ENCODE data around the gene HNRNPA2B1.
"Not testable (repeated sequence)": the region's sequence is repeated elsewhere in the genome, so short reads cannot be mapped to it uniquely, and the experiment has no call there.

Gene HNRNPA2B1

GRCh38 chr7:26160896-26161295 lies 39.6 kb downstream of the HNRNPA2B1 start:
- no peak for DNase-seq

GRCh38 chr7:26159243-26159642 lies 41.3 kb downstream of the HNRNPA2B1 start:
- DNase-seq = no peak

DNA sequence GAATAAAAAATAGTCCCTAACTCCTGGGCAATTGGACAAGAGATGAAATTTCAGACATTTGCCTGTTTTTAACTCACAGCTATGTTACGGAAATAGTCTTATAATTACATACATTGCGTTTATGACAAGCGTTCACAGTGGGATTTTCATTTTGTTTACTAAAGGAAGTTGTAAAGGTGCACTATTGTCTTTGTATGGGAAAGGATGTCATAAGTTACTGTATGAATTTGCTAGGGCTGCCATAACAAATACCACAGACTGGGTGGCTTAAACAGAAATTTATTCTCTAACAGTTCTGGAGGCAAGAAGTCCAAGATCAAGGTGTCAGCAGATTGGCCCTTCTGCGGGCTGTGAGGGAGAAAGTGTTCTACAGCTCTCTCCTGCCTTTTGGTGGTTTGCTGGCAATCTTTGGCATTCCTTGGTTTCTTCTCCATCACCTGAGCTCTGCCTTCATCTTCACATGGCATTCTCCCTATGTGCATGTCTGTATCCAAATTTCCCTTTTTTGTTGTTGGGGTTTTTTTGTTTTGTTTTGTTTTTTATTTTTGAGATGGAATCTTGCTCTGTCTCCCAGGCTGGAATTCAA lies 42.9 kb downstream of the HNRNPA2B1 start:
- no peak for DNase-seq

DNA sequence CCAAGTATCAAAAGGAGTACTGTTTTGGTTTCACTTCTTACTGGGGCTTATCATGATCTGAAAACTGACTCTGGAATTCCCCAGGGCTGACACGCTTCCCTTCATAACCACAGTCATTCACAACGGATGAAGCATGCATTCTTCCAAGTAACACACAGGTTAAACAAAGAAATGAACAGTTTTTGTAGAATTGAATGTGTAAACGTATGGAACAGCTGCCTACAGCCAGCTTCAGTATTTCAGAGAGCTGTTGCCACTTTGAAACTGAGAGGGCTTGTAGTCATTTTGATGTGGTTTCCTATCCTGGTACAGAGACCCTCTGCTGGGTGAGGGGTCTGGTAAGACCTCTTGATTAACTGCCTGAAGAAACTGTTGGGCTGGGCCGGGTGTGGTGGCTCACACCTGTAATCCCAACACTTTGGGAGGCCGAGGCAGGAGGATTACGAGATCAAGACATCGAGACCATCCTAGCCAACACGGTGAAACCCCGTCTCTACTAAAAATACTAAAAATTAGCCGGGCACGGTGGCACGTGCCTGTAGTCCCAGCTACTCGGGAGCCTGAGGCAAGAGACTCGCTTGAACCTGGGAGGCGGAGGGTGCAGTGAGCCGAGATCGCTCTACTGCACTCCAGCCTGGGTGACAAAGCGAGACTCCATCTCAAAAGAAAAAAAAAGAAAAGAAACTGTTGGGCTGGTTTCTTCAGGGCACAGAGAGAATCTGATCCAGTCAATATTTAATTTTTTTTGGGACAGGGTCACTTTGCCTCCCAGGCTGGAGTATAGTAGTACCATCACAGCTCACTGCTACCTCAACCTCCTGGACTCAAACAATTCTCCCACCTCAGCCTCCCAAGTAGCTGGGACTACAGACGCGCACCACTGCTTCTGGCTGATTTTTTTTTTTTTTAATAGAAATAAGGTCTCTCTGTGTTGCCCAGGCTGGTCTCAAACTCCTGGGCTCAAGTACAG lies 43.8 kb downstream of the HNRNPA2B1 start:
- DNase-seq = peak; percentile 86

DNA sequence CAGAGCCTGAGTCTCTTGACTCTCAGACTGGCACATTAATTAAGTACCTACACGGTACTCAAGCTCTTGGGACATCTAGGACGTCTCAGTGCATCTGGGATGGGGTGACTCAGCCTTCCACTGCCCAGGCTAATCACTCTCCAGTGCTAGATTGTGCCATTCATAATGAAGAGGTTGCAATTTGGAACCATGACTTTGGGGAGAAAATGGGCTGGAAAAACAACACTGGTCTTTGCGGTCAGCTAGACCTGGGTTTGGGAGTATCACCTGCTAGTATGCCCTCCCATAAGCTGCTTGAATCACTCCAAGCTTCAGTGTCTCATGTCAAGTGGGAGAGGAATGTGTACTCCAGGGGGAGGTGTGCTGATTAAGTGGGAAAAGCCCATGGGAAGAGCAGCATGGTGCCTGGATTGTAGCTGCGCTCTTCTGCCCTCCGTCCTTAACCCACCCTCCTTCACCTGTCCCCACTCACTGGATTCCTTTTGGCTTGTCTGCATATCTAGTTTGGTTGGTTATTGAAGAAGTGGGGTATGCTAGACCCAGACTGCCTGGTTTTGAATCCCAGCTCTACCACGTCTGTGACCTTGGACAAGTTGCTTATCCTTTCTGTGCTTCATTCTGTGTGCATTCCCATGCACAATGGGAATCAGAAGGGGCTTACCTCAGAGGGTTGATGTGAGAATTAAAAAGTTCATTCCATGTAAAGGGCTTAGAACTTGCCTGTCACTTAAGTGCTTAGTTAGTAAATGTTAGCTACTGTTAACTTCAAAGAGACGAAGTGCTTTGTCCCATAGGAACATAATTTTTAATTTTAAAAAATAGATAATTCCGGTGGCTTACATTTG lies 44.8 kb downstream of the HNRNPA2B1 start:
- DNase-seq = no peak

GRCh38 chr7:26153823-26154783 lies 46.4 kb downstream of the HNRNPA2B1 start:
- DNase-seq = peak; percentile 54

GRCh38 chr7:26153241-26153822 lies 47.2 kb downstream of the HNRNPA2B1 start:
- peak; percentile 35 for DNase-seq

- peak; percentile 27 for DNase-seq
Measured at GRCh38 chr7:26152782-26153240, 47.7 kb downstream of the HNRNPA2B1 start.

GRCh38 chr7:26151953-26152781 lies 48.4 kb downstream of the HNRNPA2B1 start, which contains the start of gene NFE2L3:
TSS of gene NFE2L3 (plus strand) at chr7:26152198. CDS start at chr7:26152499, 301 bp downstream.
- peak; percentile 87 for DNase-seq

- no peak for DNase-seq
Measured at GRCh38 chr7:26151650-26151952, 48.9 kb downstream of the HNRNPA2B1 start.

GRCh38 chr7:26151096-26151495 lies 49.5 kb downstream of the HNRNPA2B1 start:
- peak; percentile 32 for DNase-seq

DNA sequence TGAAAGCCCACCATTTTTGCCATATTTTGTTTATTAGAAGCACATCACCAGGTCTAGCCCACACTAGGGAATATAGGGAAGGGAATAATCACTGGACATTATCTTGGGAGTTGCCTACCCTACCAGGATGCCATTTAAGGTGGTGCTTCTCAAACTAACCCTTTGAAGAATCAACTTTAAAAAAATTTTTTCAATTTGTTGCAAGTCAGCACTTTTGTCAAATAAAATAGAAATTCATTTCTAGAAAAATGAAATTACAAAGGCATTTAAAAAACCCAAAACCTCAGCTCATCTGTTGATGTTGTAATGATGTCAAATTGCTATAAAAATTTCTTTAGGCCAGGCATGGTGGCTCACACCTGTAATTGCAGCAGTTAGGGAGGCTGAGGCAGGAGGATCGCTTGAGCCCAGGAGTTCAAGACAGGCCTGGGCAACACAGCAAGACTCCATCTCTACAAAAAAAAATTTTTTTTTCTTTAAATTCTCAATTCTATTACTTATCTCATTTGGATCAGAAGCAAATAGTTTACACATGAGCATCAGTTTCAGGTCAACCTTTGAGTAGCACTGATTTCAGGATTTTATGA lies 51.1 kb downstream of the HNRNPA2B1 start:
- no peak for DNase-seq

GRCh38 chr7:26148307-26148700 lies 52.2 kb downstream of the HNRNPA2B1 start:
- not testable (repeated sequence) for DNase-seq

- not testable (repeated sequence) for DNase-seq
Measured at GRCh38 chr7:26147646-26148306, 52.8 kb downstream of the HNRNPA2B1 start.

- no peak for DNase-seq
Measured at GRCh38 chr7:26147030-26147429, 53.5 kb downstream of the HNRNPA2B1 start.

GRCh38 chr7:26145238-26145637 lies 55.3 kb downstream of the HNRNPA2B1 start:
- DNase-seq = no peak

GRCh38 chr7:26144184-26145080 lies 56.1 kb downstream of the HNRNPA2B1 start:
- DNase-seq = no peak

- DNase-seq = no peak
Measured at GRCh38 chr7:26143298-26144048, 57.1 kb downstream of the HNRNPA2B1 start.
